ENCODE results near the gene RIMKLA. TPM values are rescaled to one million over a fixed set of nuclear protein-coding genes. Genes with fewer than 3 reads are reported as not detected.

Gene RIMKLA
- total RNA-seq, 1 donor from 2014 or later: 0.29 TPM

- Histone ChIP-seq H3K4me3 (ENCODE audit: low read depth, low read length) (no peak overlapping the region), H3K27me3 (ENCODE audit: control insufficient read depth, insufficient read depth, low read length) (no peaks in the 10 kb centered on the region), H3K36me3 (ENCODE audit: control insufficient read depth, insufficient read depth, low read length) (no peaks in the 10 kb centered on the region)
- DNase-seq (ENCODE audit: low read depth): peak; percentile 74
- no peak for TF ChIP-seq CTCF (IDR thresholded peaks at IDR 0.05; ENCODE audit: insufficient read depth, low read length, poor library complexity, severe bottlenecking)
Measured at GRCh38 chr1:42368096-42368795, 12.3 kb upstream of the RIMKLA start.

- no peak overlapping the region for H3K4me3 ChIP-seq (ENCODE audit: low read depth, low read length)
- H3K27me3 ChIP-seq (ENCODE audit: control insufficient read depth, insufficient read depth, low read length): no peaks in the 10 kb centered on the region
- H3K36me3 ChIP-seq (ENCODE audit: control insufficient read depth, insufficient read depth, low read length): no peaks in the 10 kb centered on the region
- no peak for DNase-seq (ENCODE audit: low read depth)
- no peak for TF ChIP-seq CTCF (IDR thresholded peaks at IDR 0.05; ENCODE audit: insufficient read depth, low read length, poor library complexity, severe bottlenecking)
Measured at GRCh38 chr1:42369471-42369870, 11.1 kb upstream of the RIMKLA start.

GRCh38 chr1:42370876-42371549 lies 9.6 kb upstream of the RIMKLA start:
- DNase-seq (ENCODE audit: low read depth): no peak
- TF ChIP-seq CTCF (IDR thresholded peaks at IDR 0.05; ENCODE audit: insufficient read depth, low read length, poor library complexity, severe bottlenecking): no peak
- Histone ChIP-seq H3K36me3 (ENCODE audit: control insufficient read depth, insufficient read depth, low read length) (no peaks in the 10 kb centered on the region), H3K27me3 (ENCODE audit: control insufficient read depth, insufficient read depth, low read length) (no peaks in the 10 kb centered on the region), H3K4me3 (ENCODE audit: low read depth, low read length) (no peak overlapping the region)

GRCh38 chr1:42372796-42373195 lies 7.8 kb upstream of the RIMKLA start:
- Histone ChIP-seq H3K4me3 (ENCODE audit: low read depth, low read length) (no peak overlapping the region), H3K36me3 (ENCODE audit: control insufficient read depth, insufficient read depth, low read length) (no peaks in the 10 kb centered on the region), H3K27me3 (ENCODE audit: control insufficient read depth, insufficient read depth, low read length) (no peaks in the 10 kb centered on the region)
- TF ChIP-seq CTCF (IDR thresholded peaks at IDR 0.05; ENCODE audit: insufficient read depth, low read length, poor library complexity, severe bottlenecking): no peak
- DNase-seq (ENCODE audit: low read depth): no peak

- DNase-seq (ENCODE audit: low read depth): no peak
Measured at GRCh38 chr1:42379794-42380585, 602 bp upstream of the RIMKLA start.

More at GRCh38 chr1:42379794-42380585, 602 bp upstream of the RIMKLA start:
- no peaks in the 10 kb centered on the region for H3K36me3 ChIP-seq (ENCODE audit: control insufficient read depth, insufficient read depth, low read length)
- peak overlapping the region; percentile 41 for H3K4me3 ChIP-seq (ENCODE audit: low read depth, low read length)
- peaks cover 17% of the 10 kb centered on the region for H3K27me3 ChIP-seq (ENCODE audit: control insufficient read depth, insufficient read depth, low read length)
- no peak for TF ChIP-seq CTCF (IDR thresholded peaks at IDR 0.05; ENCODE audit: insufficient read depth, low read length, poor library complexity, severe bottlenecking)
